T-cell (primary cell): ENCODE results near the gene R3HDM1. TPM values are rescaled to one million over a fixed set of nuclear protein-coding genes. Genes with fewer than 3 reads are reported as not detected.
A peak's percentile ranks its signal among the peaks of the same experiment; 100 is the strongest.
"Not testable (repeated sequence)": the region's sequence is repeated elsewhere in the genome, so short reads cannot be mapped to it uniquely, and the experiment has no call there.

Experiments
- ATAC-seq, 4 experiments: fragments of 200-7000 bp in 3 of 4; fragments of 150-1000 bp in 1 of 4; cut with Tn5 transposase; replicated peaks in 1 of 4; 1 replicate in 3 of 4; 2 replicates in 1 of 4; pipeline ENCODE4 v1.10.0; 2021; ENCODE audit warnings: moderate library complexity in 3 of 4, mild to moderate bottlenecking in 2 of 4, moderate number of reproducible peaks in 1 of 4
- CTCF ChIA-PET, 2 donors: fragments of 300-600 bp; sonication (Branson Sonifier 250); formaldehyde crosslinking; loops; one replicate each; lab custom pipeline; 2022; ENCODE audit warnings: antibody characterized with exemption in 2 of 2; lab: Charles Lee
- POLR2A ChIA-PET, 2 donors: fragments of 300-600 bp; sonication (Branson Sonifier 250); formaldehyde crosslinking; loops; one replicate each; lab custom pipeline; 2022; ENCODE audit warnings: antibody characterized with exemption in 2 of 2; lab: Charles Lee
- DNase-seq, 35 experiments: peaks; one replicate each; pipeline versions ENCODE4 v3.0.0 to v3.0.0-alpha.2; 2013 to 2023
- H3K27ac ChIP-seq: one replicate; pipeline ENCODE4 v1.5.1; 2013; ENCODE audit warnings: low read length
- H3K27me3 ChIP-seq, 2 experiments: replicated peaks in 1 of 2; 1 replicate in 1 of 2; 2 replicates in 1 of 2; pipeline versions ENCODE4 v1.6.1 to v1.7.0; 2013; ENCODE audit warnings: low read length in 1 of 2, mixed read lengths in 1 of 2; ENCODE audit not compliant: control insufficient read depth in 2 of 2, insufficient read depth in 2 of 2; ENCODE audit errors: extremely low read depth in 1 of 2
- H3K36me3 ChIP-seq, 2 donors: 1 replicate in 1 of 2; 2 replicates in 1 of 2; pipeline versions ENCODE4 v1.6.1 to v1.7.0; 2013; ENCODE audit warnings: low read length in 1 of 2; ENCODE audit not compliant: control insufficient read depth in 2 of 2, insufficient read depth in 1 of 2; ENCODE audit errors: extremely low read depth in 1 of 2
- H3K4me1 ChIP-seq, 2 experiments: 1 replicate in 1 of 2; 2 replicates in 1 of 2; pipeline versions ENCODE4 v1.6.1 to v1.7.0; 2013; ENCODE audit warnings: low read length in 2 of 2, mixed read lengths in 1 of 2; ENCODE audit not compliant: insufficient read depth in 2 of 2, control insufficient read depth in 1 of 2; ENCODE audit errors: extremely low read depth in 1 of 2
- H3K4me3 ChIP-seq, 2 donors: 1 replicate in 1 of 2; 2 replicates in 1 of 2; pipeline versions ENCODE4 v1.5.1 to v1.7.0; 2013; ENCODE audit warnings: mild to moderate bottlenecking in 2 of 2, low read length in 1 of 2, moderate library complexity in 1 of 2; ENCODE audit not compliant: control insufficient read depth in 1 of 2; ENCODE audit errors: extremely low read depth in 1 of 2
- H3K9me3 ChIP-seq: 2 replicates; pipeline ENCODE4 v1.7.0; 2013
- H3K27ac Mint-ChIP-seq, 2 donors: one replicate each; pipeline ENCODE4 v1.8.0; 2020 to 2021; ENCODE audit warnings: mild to moderate bottlenecking in 2 of 2, mixed read lengths in 2 of 2
- H3K27me3 Mint-ChIP-seq, 2 donors: one replicate each; pipeline ENCODE4 v1.8.0; 2021 to 2022; ENCODE audit warnings: mixed read lengths in 2 of 2
- H3K36me3 Mint-ChIP-seq: one replicate; pipeline ENCODE4 v1.8.0; 2021; ENCODE audit warnings: mixed read lengths
- H3K4me1 Mint-ChIP-seq, 3 donors: one replicate each; pipeline ENCODE4 v1.8.0; 2020 to 2022; ENCODE audit warnings: mixed read lengths in 3 of 3, mild to moderate bottlenecking in 1 of 3
- H3K4me3 Mint-ChIP-seq, 3 donors: one replicate each; pipeline ENCODE4 v1.8.0; 2020 to 2022; ENCODE audit warnings: mild to moderate bottlenecking in 3 of 3, mixed read lengths in 3 of 3, moderate library complexity in 3 of 3
- H3K9me3 Mint-ChIP-seq, 3 donors: one replicate each; pipeline ENCODE4 v1.8.0; 2020 to 2022; ENCODE audit warnings: mixed read lengths in 3 of 3
- WGBS: methylation state at CpG from one replicate; pipeline ENCODE4 v1.1.5; 2013; ENCODE audit warnings: missing lambda C conversion rate; ENCODE audit not compliant: insufficient coverage; 5-methylcytosine and 5-hydroxymethylcytosine counted together
- total RNA-seq, 35 experiments: library from RNA in 6 of 35; stranded (reverse) in 6 of 35; fragments of 120-200 nt in 1 of 35; gene quantifications; one replicate each; pipeline versions ENCODE4 v1.2.1 to v1.2.4 and lab custom pipeline; 2013 to 2026

The R3HDM1 gene
- total RNA-seq: 10 to 100 TPM; 38.4 to 44.8 (median 41.9) TPM
- total RNA-seq (2013): 35.6 TPM
- total RNA-seq (lab: John Stamatoyannopoulos, UW): 17.3 to 52.5 (median 29.2) reads per million in 29 experiments

DNA sequence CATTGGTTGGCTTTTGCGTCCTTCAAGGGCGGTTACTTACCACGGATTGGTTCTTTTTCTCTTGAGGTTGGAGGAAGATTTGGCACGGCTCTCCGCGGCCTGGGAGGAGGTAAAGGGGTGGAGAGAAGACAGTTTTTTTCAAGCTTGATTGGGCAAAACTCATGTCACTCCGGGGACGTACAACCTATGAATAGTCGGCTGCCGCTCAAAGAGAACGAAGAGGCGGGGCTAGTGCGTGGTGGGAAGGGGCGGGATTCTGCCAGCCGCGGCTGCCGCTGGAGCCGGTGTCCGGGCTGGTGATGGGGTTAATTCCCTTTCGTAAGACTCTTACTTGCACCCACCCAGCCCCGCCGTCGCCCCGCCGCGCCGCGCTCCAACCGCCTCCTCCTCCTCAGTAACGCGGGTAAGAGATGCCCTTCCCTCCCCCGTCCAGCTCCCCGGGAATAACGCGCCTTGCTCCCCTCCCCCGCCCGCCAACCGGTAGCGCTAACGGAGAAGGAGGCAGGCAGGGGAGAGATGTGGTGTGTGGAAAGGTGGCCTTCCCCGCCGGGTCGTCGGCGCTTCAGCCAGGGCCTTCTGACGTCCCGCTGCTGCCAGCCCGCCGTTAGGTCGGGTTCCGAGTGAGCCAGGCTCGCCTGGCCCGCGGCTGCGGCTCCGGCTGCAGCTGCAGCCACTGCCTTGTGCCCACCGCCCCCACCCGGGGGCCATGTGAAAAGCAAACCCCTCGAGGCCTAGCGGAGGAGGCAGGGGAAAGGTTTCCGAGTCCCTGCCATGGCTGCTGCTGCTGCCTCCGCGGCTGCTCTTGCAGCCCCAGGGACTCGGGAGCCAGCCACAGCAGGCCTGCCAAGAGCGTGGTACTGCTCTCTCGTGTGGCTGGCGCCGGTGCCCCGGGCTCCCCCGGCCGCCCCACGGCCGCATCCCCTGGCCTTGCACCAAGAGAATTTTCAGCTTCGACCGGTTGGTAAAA, at the start of gene R3HDM1:
R3HDM1 (plus strand) TSS at position 254 of the 967 bp plus-strand sequence. CDS start 73,362 bp downstream, outside the sequence.
- H3K36me3 ChIP-seq: no peaks in the 10 kb centered on the region
- under 1% methylated on average over 38 of the region's 75 CpGs for WGBS
- ATAC-seq: peak; percentile 82 to 85 (median 83)
- Mint-ChIP-seq H3K4me3 (no peak within 1 kb of the TSS), H3K27me3 (no peaks in the 10 kb centered on the region), H3K27ac (peak within 1 kb of the TSS; percentile 41 to 83), H3K4me1 (peaks cover 23 to 30% (median 28%) of the 10 kb centered on the region in 3 donors), H3K9me3 (no peaks in the 10 kb centered on the region), H3K36me3 (no peaks in the 10 kb centered on the region)
- H3K27me3 ChIP-seq: no peaks in the 10 kb centered on the region
- H3K4me3 ChIP-seq: peak within 1 kb of the TSS; percentile 89 to 91
- POLR2A ChIA-PET: interaction anchor here in 1 of 2 donors (0.6 to 1.2 kb wide), 10 partner anchors 134 to 613 kb away, joined by 3 to 11 read pairs (median 3); partner anchors contain the start of genes CCNT2, RAB3GAP1 and UBXN4
- peak; percentile 81 to 99 (median 95) for DNase-seq
- CTCF ChIA-PET: interaction anchor here in 1 of 2 donors (0.5 to 1.2 kb wide), 12 partner anchors 54 to 527 kb away, joined by 3 to 7 read pairs (median 4); partner anchors contain the start of genes RAB3GAP1 and UBXN4
- peak within 1 kb of the TSS; percentile 91 for H3K27ac ChIP-seq
- peaks cover 12 to 22% of the 10 kb centered on the region in 2 experiments for H3K4me1 ChIP-seq
- no peaks in the 10 kb centered on the region for H3K9me3 ChIP-seq

GRCh38 chr2:135485441-135485840, 45.8 kb upstream of the R3HDM1 start:
- WGBS: no CpG with 5 or more reads among the region's 4 CpGs
- no peaks in the 10 kb centered on the region for H3K36me3 ChIP-seq
- POLR2A ChIA-PET: no interaction called here
- Mint-ChIP-seq H3K4me1 (no peaks in the 10 kb centered on the region), H3K9me3 (peaks cover 4 to 10% (median 4%) of the 10 kb centered on the region in 3 donors), H3K4me3 (no peak overlapping the region), H3K27me3 (no peaks in the 10 kb centered on the region), H3K27ac (no peak overlapping the region), H3K36me3 (peaks cover 47% of the 10 kb centered on the region)
- no peak for ATAC-seq
- H3K27ac ChIP-seq: no peak overlapping the region
- CTCF ChIA-PET: no interaction called here
- H3K27me3 ChIP-seq: no peaks in the 10 kb centered on the region
- peaks cover 7% of the 10 kb centered on the region for H3K9me3 ChIP-seq
- H3K4me1 ChIP-seq: no peaks in the 10 kb centered on the region
- H3K4me3 ChIP-seq: no peak overlapping the region
- DNase-seq: no peak

DNA sequence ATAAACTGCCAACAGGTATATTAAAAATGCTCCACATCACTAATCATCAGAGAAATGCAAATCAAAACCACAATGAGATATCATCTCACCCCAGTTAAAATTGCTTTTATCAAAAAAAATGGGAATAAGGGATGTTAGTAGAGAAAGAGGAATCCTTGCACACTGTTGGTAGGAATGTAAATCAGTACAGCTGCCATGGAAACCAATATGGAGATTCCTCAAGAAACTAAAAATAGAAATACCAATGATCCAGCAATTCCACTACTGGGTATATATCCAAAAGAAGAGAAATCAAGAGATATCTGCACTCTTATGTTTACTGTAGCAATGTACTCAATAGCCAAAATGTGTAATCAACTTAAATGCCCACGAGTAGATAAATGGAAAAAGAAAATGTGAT, 40.9 kb upstream of the R3HDM1 start:
- WGBS: no CpG with 5 or more reads among the region's 1 CpG
- H3K36me3 Mint-ChIP-seq: peaks cover 58% of the 10 kb centered on the region
- H3K4me3 Mint-ChIP-seq: no peak overlapping the region
- no peaks in the 10 kb centered on the region for H3K36me3 ChIP-seq
- H3K27me3 ChIP-seq: no peaks in the 10 kb centered on the region
- no peaks in the 10 kb centered on the region for H3K4me1 ChIP-seq
- H3K4me3 ChIP-seq: no peak overlapping the region
- H3K9me3 Mint-ChIP-seq: peaks cover 4 to 18% (median 11%) of the 10 kb centered on the region in 3 donors
- CTCF ChIA-PET: no interaction called here
- no peak for ATAC-seq
- peaks cover 0 to 5% (median 0%) of the 10 kb centered on the region in 3 donors for H3K4me1 Mint-ChIP-seq
- H3K27me3 Mint-ChIP-seq: no peaks in the 10 kb centered on the region
- no peak overlapping the region for H3K27ac Mint-ChIP-seq
- no peak for DNase-seq
- H3K27ac ChIP-seq: no peak overlapping the region
- peaks cover 3% of the 10 kb centered on the region for H3K9me3 ChIP-seq
- POLR2A ChIA-PET: no interaction called here

DNA sequence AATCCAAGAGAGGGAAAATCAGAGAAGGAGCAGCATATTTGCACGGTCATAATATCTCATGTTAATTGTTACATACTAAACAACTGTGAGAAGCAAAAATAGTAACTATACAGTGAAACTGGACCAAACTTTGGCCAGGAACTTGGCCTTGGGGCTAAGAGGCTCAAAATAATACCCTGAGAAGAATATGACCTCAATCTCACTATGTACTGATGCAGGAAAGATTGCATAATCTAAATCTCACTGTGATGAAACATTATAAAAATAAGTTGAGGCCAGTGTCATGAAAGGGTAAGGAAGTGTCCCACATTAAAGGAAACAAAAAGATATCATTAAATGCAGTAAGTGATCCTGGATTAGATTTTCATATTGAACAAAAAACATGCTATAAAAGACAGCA, 36.8 kb upstream of the R3HDM1 start:
- WGBS: no CpG with 5 or more reads among the region's 1 CpG
- peaks cover 49% of the 10 kb centered on the region for H3K36me3 Mint-ChIP-seq

DNA sequence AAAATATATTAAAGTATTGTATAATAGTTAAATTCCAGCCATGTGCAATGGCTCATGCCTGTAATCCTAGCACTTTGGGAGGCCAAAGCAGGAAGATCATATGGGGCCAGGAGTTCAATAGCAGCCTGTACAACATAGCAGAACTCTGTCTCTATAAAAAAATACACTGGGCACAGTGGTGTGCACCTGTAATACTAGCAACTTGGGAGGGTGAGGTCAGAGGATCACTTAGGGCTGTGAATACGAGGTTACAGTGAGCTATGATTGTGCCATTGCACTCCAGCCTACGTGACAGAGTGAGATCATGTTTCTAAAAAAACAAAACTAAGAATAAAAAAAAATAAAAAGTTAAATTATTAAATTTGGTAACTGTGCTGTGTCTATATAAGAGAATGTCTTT, 36.4 kb upstream of the R3HDM1 start:
- Histone ChIP-seq H3K27me3 (no peaks in the 10 kb centered on the region), H3K36me3 (no peaks in the 10 kb centered on the region), H3K27ac (no peak overlapping the region), H3K4me3 (no peak overlapping the region), H3K9me3 (no peaks in the 10 kb centered on the region), H3K4me1 (no peaks in the 10 kb centered on the region)
- H3K4me3 Mint-ChIP-seq: no peak overlapping the region
- H3K36me3 Mint-ChIP-seq: peaks cover 49% of the 10 kb centered on the region
- H3K27ac Mint-ChIP-seq: no peak overlapping the region
- ChIA-PET CTCF (no interaction called here), POLR2A (no interaction called here)
- H3K4me1 Mint-ChIP-seq: peaks cover 0 to 5% (median 0%) of the 10 kb centered on the region in 3 donors
- H3K27me3 Mint-ChIP-seq: no peaks in the 10 kb centered on the region
- ATAC-seq: no peak
- no CpG with 5 or more reads among the region's 2 CpGs for WGBS
- no peak for DNase-seq
- peaks cover 18 to 36% (median 21%) of the 10 kb centered on the region in 3 donors for H3K9me3 Mint-ChIP-seq

More for the DNA sequence above, 36.8 kb upstream of the R3HDM1 start:
- Histone ChIP-seq H3K4me3 (no peak overlapping the region), H3K27ac (no peak overlapping the region), H3K36me3 (no peaks in the 10 kb centered on the region), H3K9me3 (no peaks in the 10 kb centered on the region), H3K4me1 (no peaks in the 10 kb centered on the region), H3K27me3 (no peaks in the 10 kb centered on the region)
- DNase-seq: no peak
- H3K27me3 Mint-ChIP-seq: no peaks in the 10 kb centered on the region
- no peak overlapping the region for H3K4me3 Mint-ChIP-seq
- no peak overlapping the region for H3K27ac Mint-ChIP-seq
- peaks cover 14 to 32% (median 19%) of the 10 kb centered on the region in 3 donors for H3K9me3 Mint-ChIP-seq
- H3K4me1 Mint-ChIP-seq: peaks cover 0 to 5% (median 0%) of the 10 kb centered on the region in 3 donors
- ATAC-seq: no peak
- CTCF ChIA-PET: no interaction called here
- POLR2A ChIA-PET: interaction anchor here in 1 of 2 donors (0.6 kb wide), 1 partner anchor 115 kb away, joined by 3 read pairs; no protein-coding TSS in a partner anchor

DNA sequence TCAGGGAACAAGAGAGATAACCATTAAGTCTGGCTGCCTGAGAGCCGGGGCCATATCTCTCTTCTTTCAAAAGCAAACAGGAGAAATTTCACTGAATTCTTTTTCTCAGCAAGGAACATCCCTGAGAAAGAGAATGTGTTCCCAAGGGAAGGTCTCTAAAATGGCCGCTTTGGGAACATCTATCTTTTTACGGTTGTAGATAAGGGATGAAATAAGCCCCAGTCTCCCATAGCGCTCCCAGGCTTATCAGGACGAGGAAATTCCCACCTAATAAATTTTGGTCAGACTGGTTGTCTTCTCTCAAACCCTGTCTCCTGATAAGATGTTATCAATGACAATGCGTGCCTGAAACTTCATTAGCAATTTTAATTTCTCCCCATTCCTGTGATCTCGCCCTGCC, 32.7 kb upstream of the R3HDM1 start:
- H3K4me3 Mint-ChIP-seq, H3K27me3 ChIP-seq, H3K27me3 Mint-ChIP-seq, H3K4me1 ChIP-seq, H3K36me3 ChIP-seq, DNase-seq, POLR2A ChIA-PET, H3K4me3 ChIP-seq, CTCF ChIA-PET, ATAC-seq, H3K27ac Mint-ChIP-seq, H3K27ac ChIP-seq, H3K9me3 ChIP-seq, H3K4me1 Mint-ChIP-seq: not testable (repeated sequence)
- peaks cover 20 to 44% (median 23%) of the 10 kb centered on the region in 3 donors for H3K9me3 Mint-ChIP-seq
- H3K36me3 Mint-ChIP-seq: peaks cover 66% of the 10 kb centered on the region
- 100% methylated on average over 6 of the region's 7 CpGs for WGBS
